WTC11 (cell line): ENCODE measurements around the gene FBXO47. TPM values are rescaled to one million over a fixed set of nuclear protein-coding genes. Genes with fewer than 3 reads are reported as not detected.

ENCODE experiments used
- ATAC-seq: fragments of 200-7000 bp; cut with Tn5 transposase; 2 replicates; pipeline ENCODE4 v1.10.0; 2021; ENCODE audit warnings: mild to moderate bottlenecking, moderate library complexity
- CTCF ChIA-PET: fragments of 300-600 bp; sonication (Branson Sonifier 250); formaldehyde crosslinking; loops from one replicate; lab custom pipeline; 2021; ENCODE audit warnings: antibody characterized with exemption; lab: Charles Lee
- POLR2A ChIA-PET: fragments of 350-600 bp; sonication (Branson Sonifier 250); formaldehyde crosslinking; loops from one replicate; lab custom pipeline; 2021; ENCODE audit warnings: antibody characterized with exemption; lab: Charles Lee
- DNase-seq: peaks from one replicate; pipeline ENCODE4 v3.0.0; 2021; ENCODE audit warnings: low spot score
- H3K27ac Mint-ChIP-seq: 2 replicates; pipeline ENCODE4 v1.8.0; 2021; ENCODE audit warnings: mixed read lengths
- H3K27me3 Mint-ChIP-seq: 2 replicates; pipeline ENCODE4 v1.8.0; 2021; ENCODE audit warnings: low read depth, mild to moderate bottlenecking, moderate library complexity, mixed read lengths
- H3K36me3 Mint-ChIP-seq: 2 replicates; pipeline ENCODE4 v1.8.0; 2021; ENCODE audit warnings: mixed read lengths
- H3K4me1 Mint-ChIP-seq: 2 replicates; pipeline ENCODE4 v1.8.0; 2022; ENCODE audit warnings: mixed read lengths
- H3K4me3 Mint-ChIP-seq: 2 replicates; pipeline ENCODE4 v1.8.0; 2021; ENCODE audit warnings: mild to moderate bottlenecking, moderate library complexity, mixed read lengths
- H3K9me3 Mint-ChIP-seq: 2 replicates; pipeline ENCODE4 v1.8.0; 2021; ENCODE audit warnings: mixed read lengths
- AFF4 ChIP-seq: sonication (generic); formaldehyde crosslinking; IDR thresholded peaks from 2 replicates; pipeline ENCODE4 v1.8.1; 2023; ENCODE audit warnings: mild to moderate bottlenecking, missing genetic modification reagents, borderline replicate concordance
- ATF1 ChIP-seq: sonication (generic); formaldehyde crosslinking; IDR thresholded peaks from 2 replicates; pipeline ENCODE4 v1.8.1; 2023; ENCODE audit warnings: mild to moderate bottlenecking, moderate library complexity, missing genetic modification reagents
- EMX1 ChIP-seq: fragments of 250-450 bp; sonication (Bioruptor Pico); IDR thresholded peaks from 2 replicates; pipeline ENCODE4 v1.8.0; 2021; ENCODE audit warnings: mild to moderate bottlenecking
- ERG ChIP-seq: fragments of 250-450 bp; sonication (Bioruptor Pico); IDR thresholded peaks from 2 replicates; pipeline ENCODE4 v1.8.0; 2021; ENCODE audit warnings: mild to moderate bottlenecking
- FOXK1 ChIP-seq: sonication (generic); formaldehyde crosslinking; IDR thresholded peaks from 2 replicates; pipeline ENCODE4 v1.8.0; 2022; ENCODE audit warnings: mild to moderate bottlenecking, moderate library complexity, missing genetic modification reagents
- HMGA2 ChIP-seq: fragments of 250-450 bp; sonication (Bioruptor Pico); IDR thresholded peaks from 2 replicates; pipeline ENCODE4 v1.4.0; 2021; ENCODE audit warnings: mild to moderate bottlenecking, moderate library complexity
- IRF1 ChIP-seq: sonication (generic); formaldehyde crosslinking; IDR thresholded peaks from 2 replicates; pipeline ENCODE4 v1.8.0; 2023; ENCODE audit warnings: missing genetic modification reagents
- IRF2 ChIP-seq: sonication (generic); formaldehyde crosslinking; IDR thresholded peaks from 2 replicates; pipeline ENCODE4 v1.8.0; 2022; ENCODE audit warnings: low read depth, missing genetic modification reagents, borderline replicate concordance
- JAZF1 ChIP-seq: fragments of 250-450 bp; sonication (Bioruptor Pico); IDR thresholded peaks from 2 replicates; pipeline ENCODE4 v1.9.0; 2021; ENCODE audit warnings: moderate library complexity, mild to moderate bottlenecking, inconsistent platforms
- JUN ChIP-seq: sonication (generic); formaldehyde crosslinking; IDR thresholded peaks from 2 replicates; pipeline ENCODE4 v1.8.0; 2023; ENCODE audit warnings: mild to moderate bottlenecking, missing genetic modification reagents
- MYBL2 ChIP-seq: sonication (generic); formaldehyde crosslinking; IDR thresholded peaks from 2 replicates; pipeline ENCODE4 v1.8.1; 2023; ENCODE audit warnings: mild to moderate bottlenecking, moderate library complexity, missing genetic modification reagents
- NFE2L1 ChIP-seq: sonication (generic); formaldehyde crosslinking; IDR thresholded peaks from 2 replicates; pipeline ENCODE4 v1.8.1; 2023; ENCODE audit warnings: missing genetic modification reagents
- NR2C2 ChIP-seq: sonication (generic); formaldehyde crosslinking; IDR thresholded peaks from 2 replicates; pipeline ENCODE4 v1.8.0; 2022; ENCODE audit warnings: mild to moderate bottlenecking, missing genetic modification reagents
- OVOL2 ChIP-seq: fragments of 250-450 bp; sonication (Bioruptor Pico); IDR thresholded peaks from 2 replicates; pipeline ENCODE4 v1.9.0; 2021; ENCODE audit warnings: mild to moderate bottlenecking, borderline replicate concordance
- RORB ChIP-seq: fragments of 250-450 bp; sonication (Bioruptor Pico); IDR thresholded peaks from 2 replicates; pipeline ENCODE4 v1.9.0; 2021; ENCODE audit warnings: mild to moderate bottlenecking
- ZNF121 ChIP-seq: sonication (generic); formaldehyde crosslinking; IDR thresholded peaks from 2 replicates; pipeline ENCODE4 v1.8.0; 2023; ENCODE audit warnings: missing genetic modification reagents
- ZNF416 ChIP-seq: fragments of 250-450 bp; sonication (Bioruptor Pico); IDR thresholded peaks from 2 replicates; pipeline ENCODE4 v1.9.0; 2021; ENCODE audit warnings: mild to moderate bottlenecking, inconsistent platforms
- total RNA-seq: library from RNA; stranded (reverse); gene quantifications from 3 replicates; pipeline ENCODE4 v1.2.3, GENCODE V29; 2021
- TF ChIP-seq, protein P1 (sequence below): fragments of 250-450 bp; sonication (Bioruptor Pico); IDR thresholded peaks from 2 replicates; pipeline ENCODE4 v1.9.0; 2021; ENCODE audit warnings: mild to moderate bottlenecking
- TF ChIP-seq, protein P2 (sequence below): sonication (generic); formaldehyde crosslinking; IDR thresholded peaks from 2 replicates; pipeline ENCODE4 v1.8.1; 2022; ENCODE audit warnings: mild to moderate bottlenecking, moderate library complexity, missing genetic modification reagents
- TF ChIP-seq, protein P3 (sequence below): sonication (generic); formaldehyde crosslinking; IDR thresholded peaks from 2 replicates; pipeline ENCODE4 v1.8.0; 2022; ENCODE audit warnings: mild to moderate bottlenecking, missing genetic modification reagents
- TF ChIP-seq, protein P4 (sequence below): sonication (generic); formaldehyde crosslinking; IDR thresholded peaks from 2 replicates; pipeline ENCODE4 v1.8.0; 2022; ENCODE audit warnings: mild to moderate bottlenecking, missing genetic modification reagents

Gene FBXO47
- total RNA-seq, 1 experiment from 2014 or later: not detected

DNA sequence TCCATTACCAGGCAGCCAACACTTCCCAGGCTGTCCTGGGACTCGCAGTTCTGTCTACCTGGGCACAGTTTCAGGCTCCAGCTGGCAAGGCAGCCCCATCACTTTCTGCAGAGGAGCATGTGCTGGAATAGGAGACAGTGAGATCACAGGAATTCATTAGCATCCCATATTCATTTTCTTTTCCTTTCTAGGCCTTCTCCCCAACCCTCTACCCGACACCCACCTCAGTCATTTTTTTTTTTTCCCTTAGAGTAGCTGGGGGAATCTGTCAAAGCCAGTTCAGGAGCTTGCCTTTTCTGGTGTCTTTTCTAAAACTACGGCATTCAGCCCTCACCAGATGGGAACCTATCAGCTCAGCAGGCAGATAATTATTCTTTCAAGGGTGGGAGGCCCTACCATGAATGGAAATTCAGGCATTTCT lies 42.4 kb upstream of the FBXO47 start:
- CTCF ChIA-PET: interaction anchor here (1.3 to 1.6 kb wide), 3 partner anchors 26 to 165 kb away, joined by 4 to 8 read pairs (median 7); no protein-coding TSS in a partner anchor
- Mint-ChIP-seq H3K9me3 (peaks cover 9% of the 10 kb centered on the region), H3K4me1 (peaks cover 23% of the 10 kb centered on the region), H3K27me3 (no peaks in the 10 kb centered on the region; the same call in 1 of the 2 replicates), H3K27ac (no peak overlapping the region), H3K36me3 (no peaks in the 10 kb centered on the region), H3K4me3 (no peak overlapping the region)
- TF ChIP-seq ZNF121 (CRISPR knock-in tag) (no peak), ATF1 (no peak), IRF1 (CRISPR knock-in tag) (no peak), IRF2 (no peak), RORB (CRISPR knock-in tag) (no peak), JAZF1 (no peak), OVOL2 (CRISPR knock-in tag) (no peak)
- TF ChIP-seq, protein P1, sequence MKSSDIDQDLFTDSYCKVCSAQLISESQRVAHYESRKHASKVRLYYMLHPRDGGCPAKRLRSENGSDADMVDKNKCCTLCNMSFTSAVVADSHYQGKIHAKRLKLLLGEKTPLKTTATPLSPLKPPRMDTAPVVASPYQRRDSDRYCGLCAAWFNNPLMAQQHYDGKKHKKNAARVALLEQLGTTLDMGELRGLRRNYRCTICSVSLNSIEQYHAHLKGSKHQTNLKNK (CRISPR knock-in tag): no peak
- TF ChIP-seq, protein P2, sequence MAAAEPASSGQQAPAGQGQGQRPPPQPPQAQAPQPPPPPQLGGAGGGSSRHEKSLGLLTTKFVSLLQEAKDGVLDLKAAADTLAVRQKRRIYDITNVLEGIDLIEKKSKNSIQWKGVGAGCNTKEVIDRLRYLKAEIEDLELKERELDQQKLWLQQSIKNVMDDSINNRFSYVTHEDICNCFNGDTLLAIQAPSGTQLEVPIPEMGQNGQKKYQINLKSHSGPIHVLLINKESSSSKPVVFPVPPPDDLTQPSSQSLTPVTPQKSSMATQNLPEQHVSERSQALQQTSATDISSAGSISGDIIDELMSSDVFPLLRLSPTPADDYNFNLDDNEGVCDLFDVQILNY (CRISPR knock-in tag): no peak
- TF ChIP-seq, protein P3, sequence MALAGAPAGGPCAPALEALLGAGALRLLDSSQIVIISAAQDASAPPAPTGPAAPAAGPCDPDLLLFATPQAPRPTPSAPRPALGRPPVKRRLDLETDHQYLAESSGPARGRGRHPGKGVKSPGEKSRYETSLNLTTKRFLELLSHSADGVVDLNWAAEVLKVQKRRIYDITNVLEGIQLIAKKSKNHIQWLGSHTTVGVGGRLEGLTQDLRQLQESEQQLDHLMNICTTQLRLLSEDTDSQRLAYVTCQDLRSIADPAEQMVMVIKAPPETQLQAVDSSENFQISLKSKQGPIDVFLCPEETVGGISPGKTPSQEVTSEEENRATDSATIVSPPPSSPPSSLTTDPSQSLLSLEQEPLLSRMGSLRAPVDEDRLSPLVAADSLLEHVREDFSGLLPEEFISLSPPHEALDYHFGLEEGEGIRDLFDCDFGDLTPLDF (CRISPR knock-in tag): no peak
- TF ChIP-seq, protein P4, sequence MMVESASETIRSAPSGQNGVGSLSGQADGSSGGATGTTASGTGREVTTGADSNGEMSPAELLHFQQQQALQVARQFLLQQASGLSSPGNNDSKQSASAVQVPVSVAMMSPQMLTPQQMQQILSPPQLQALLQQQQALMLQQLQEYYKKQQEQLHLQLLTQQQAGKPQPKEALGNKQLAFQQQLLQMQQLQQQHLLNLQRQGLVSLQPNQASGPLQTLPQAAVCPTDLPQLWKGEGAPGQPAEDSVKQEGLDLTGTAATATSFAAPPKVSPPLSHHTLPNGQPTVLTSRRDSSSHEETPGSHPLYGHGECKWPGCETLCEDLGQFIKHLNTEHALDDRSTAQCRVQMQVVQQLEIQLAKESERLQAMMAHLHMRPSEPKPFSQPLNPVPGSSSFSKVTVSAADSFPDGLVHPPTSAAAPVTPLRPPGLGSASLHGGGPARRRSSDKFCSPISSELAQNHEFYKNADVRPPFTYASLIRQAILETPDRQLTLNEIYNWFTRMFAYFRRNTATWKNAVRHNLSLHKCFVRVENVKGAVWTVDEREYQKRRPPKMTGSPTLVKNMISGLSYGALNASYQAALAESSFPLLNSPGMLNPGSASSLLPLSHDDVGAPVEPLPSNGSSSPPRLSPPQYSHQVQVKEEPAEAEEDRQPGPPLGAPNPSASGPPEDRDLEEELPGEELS (CRISPR knock-in tag): no peak
- DNase-seq: no peak
- no peak for ATAC-seq
- POLR2A ChIA-PET: interaction anchor here (0.8 kb wide), 1 partner anchor 34 kb away, joined by 3 read pairs; no protein-coding TSS in a partner anchor

- Mint-ChIP-seq H3K4me1 (peaks cover 22% of the 10 kb centered on the region), H3K36me3 (no peaks in the 10 kb centered on the region), H3K9me3 (peaks cover 9% of the 10 kb centered on the region), H3K27ac (no peak overlapping the region), H3K27me3 (no peaks in the 10 kb centered on the region; the same call in 1 of the 2 replicates), H3K4me3 (no peak overlapping the region)
- no peak for TF ChIP-seq NFE2L1 (CRISPR knock-in tag)
- ATAC-seq: no peak
- ChIA-PET CTCF (interaction anchor here (1.6 kb wide), 1 partner anchor 25 kb away, joined by 7 read pairs; no protein-coding TSS in a partner anchor), POLR2A (no interaction called here)
- DNase-seq: no peak
Observed at GRCh38 chr17:39008633-39009032, 41.4 kb upstream of the FBXO47 start.

DNA sequence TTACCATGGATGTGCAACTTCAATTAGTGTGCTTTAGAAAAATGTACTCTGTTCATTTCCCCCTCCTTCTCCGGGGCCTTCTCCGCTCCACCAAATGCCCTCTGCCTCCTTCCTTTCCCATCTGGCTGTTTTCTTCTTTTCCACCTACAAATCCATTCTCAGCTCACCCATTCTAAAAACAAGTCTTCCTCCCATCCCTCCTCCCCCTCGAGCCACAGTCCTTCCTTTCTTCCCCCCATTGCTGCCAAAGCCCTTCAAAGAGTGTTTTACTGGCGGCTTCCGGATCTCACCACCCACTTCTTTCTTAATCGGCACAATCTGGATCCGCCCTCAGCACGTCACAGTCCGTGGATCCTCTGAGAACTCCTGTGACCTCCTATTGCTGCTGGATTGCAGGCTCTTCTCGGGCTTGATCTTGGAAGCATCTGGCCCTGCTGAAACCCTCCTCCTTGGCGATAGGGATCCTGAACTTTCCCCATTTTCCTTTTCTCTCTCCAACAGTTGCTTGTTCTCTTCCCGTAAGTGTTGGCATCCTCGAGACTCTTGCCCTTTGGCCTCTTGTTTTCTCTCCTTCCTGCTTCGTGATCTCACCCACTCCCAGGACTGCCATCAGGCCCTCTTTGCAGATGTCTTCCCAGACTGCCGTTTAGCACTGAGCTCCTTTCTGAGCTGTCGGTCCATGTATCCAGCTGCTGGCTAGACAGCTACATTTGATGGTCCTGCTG lies 36.0 kb upstream of the FBXO47 start:
- DNase-seq: no peak
- TF ChIP-seq ZNF416 (CRISPR knock-in tag): no peak
- no peak for TF ChIP-seq MYBL2 (CRISPR knock-in tag)
- TF ChIP-seq NR2C2 (CRISPR knock-in tag): no peak
- TF ChIP-seq FOXK1 (CRISPR knock-in tag): no peak
- no peak for TF ChIP-seq HMGA2
- TF ChIP-seq JAZF1: no peak
- no peak for TF ChIP-seq JUN (CRISPR knock-in tag)
- no peak for TF ChIP-seq EMX1 (CRISPR knock-in tag)
- no peak for TF ChIP-seq ERG (CRISPR knock-in tag)
- TF ChIP-seq AFF4 (CRISPR knock-in tag): no peak

More for the DNA sequence above, 36.0 kb upstream of the FBXO47 start:
- H3K36me3 Mint-ChIP-seq: peaks cover 2% of the 10 kb centered on the region; the same call in 1 of the 2 replicates
- CTCF ChIA-PET: interaction anchor here (1.9 kb wide), 1 partner anchor 20 kb away, joined by 7 read pairs; no protein-coding TSS in a partner anchor
- ATAC-seq: no peak
- peaks cover 14% of the 10 kb centered on the region for H3K4me1 Mint-ChIP-seq
- H3K27ac Mint-ChIP-seq: no peak overlapping the region
- no peak overlapping the region for H3K4me3 Mint-ChIP-seq
- peaks cover 14% of the 10 kb centered on the region for H3K9me3 Mint-ChIP-seq
- POLR2A ChIA-PET: no interaction called here
- H3K27me3 Mint-ChIP-seq: no peaks in the 10 kb centered on the region; the same call in 1 of the 2 replicates
